Rectal smooth muscle tissue (tissue), 1 donor: ENCODE results near the gene ADTRP.

ENCODE experiments used
- H3K27ac ChIP-seq: one replicate; pipeline ENCODE4 v1.7.0; 2013; ENCODE audit warnings: low read depth, low read length, inconsistent platforms
- H3K27me3 ChIP-seq: one replicate; pipeline ENCODE4 v1.7.0; 2013; ENCODE audit warnings: low read length; ENCODE audit not compliant: control insufficient read depth, insufficient read depth
- H3K36me3 ChIP-seq: one replicate; pipeline ENCODE4 v1.7.0; 2013; ENCODE audit warnings: low read length; ENCODE audit not compliant: control insufficient read depth, insufficient read depth
- H3K4me1 ChIP-seq: one replicate; pipeline ENCODE4 v1.7.0; 2013; ENCODE audit warnings: low read length; ENCODE audit not compliant: control insufficient read depth, insufficient read depth
- H3K4me3 ChIP-seq: one replicate; pipeline ENCODE4 v1.7.0; 2013; ENCODE audit warnings: low read length
- H3K9ac ChIP-seq: one replicate; pipeline ENCODE4 v1.7.0; 2013; ENCODE audit warnings: low read length

ADTRP gene

DNA sequence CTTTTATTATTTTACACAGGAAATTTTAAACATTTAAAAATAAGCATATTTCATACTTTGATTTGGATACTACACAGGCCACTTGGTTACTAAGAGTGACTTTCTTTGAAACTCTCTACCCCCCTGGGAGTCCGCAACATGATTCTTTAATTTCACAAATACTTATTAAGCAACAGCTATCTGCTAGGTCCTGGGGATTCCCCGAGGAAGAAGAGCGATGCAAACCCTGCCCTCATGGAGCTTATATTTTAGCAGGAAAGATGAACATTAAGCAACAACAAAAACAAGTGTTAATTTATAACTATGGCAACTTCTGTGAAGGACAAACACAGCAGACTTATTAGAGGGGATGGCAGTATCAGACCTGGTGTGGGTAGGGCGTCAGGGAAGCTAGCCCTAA is 3.9 kb upstream of the ADTRP start:
- Histone ChIP-seq H3K36me3 (no peaks in the 10 kb centered on the region), H3K4me3 (no peak overlapping the region), H3K27ac (no peak overlapping the region), H3K27me3 (no peaks in the 10 kb centered on the region), H3K9ac (no peak overlapping the region), H3K4me1 (no peaks in the 10 kb centered on the region)

DNA sequence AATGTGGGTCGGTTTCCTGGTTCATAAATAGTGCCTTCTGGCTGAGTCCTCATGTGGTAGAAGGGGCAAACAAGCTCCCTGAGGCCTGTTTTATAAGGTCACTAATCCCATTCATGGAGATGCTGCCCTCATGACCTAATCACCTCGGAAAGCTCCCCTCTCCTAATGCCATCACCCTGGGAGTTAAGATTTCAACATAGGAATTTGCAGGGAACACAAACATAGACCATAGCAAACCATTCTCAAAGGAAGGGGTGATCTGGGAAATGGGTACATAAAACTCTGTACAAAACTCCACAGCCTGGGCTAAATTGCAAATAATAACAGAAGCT is 1.5 kb upstream of the ADTRP start:
- no peak overlapping the region for H3K27ac ChIP-seq
- H3K36me3 ChIP-seq = no peaks in the 10 kb centered on the region
- no peak overlapping the region for H3K9ac ChIP-seq
- no peaks in the 10 kb centered on the region for H3K4me1 ChIP-seq
- no peaks in the 10 kb centered on the region for H3K27me3 ChIP-seq
- H3K4me3 ChIP-seq = no peak overlapping the region

DNA sequence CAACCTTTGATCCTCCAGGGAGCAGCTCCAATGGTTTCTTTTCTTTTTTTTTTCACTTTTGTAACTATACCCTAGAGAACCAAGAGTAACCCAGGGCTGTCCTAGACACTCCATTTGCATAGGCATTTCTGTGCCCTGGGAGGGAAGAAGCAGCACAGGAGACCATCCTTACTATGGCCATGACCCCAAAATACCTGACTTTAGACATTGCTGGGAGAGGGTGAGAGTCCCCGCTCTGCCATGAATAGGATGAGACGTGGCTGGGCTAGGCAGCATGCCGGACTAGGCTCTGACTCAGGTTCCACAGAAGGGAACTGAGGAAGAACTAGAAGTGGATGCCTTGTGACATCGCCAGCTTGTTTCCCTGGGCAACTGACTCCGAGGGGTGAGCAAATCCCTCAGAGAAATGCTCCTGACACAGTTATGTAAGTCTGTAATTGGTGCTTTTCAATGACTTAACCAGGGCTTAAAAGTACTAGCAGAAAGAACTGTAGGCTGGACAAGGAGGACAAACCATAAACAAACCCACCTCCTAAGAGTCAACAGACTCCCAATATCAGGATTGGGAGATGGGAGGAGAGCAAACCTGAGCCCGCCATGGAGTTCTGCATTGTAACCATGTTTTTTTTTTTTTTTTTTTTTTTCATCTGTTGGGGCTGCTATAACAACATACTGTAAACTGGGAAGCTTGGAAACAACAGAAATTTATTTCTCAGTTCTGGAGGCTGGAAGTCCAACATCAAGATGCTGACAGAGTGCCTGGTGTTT is 910 bp upstream of the ADTRP start:
- no peak overlapping the region for H3K27ac ChIP-seq
- H3K36me3 ChIP-seq = no peaks in the 10 kb centered on the region
- no peak overlapping the region for H3K9ac ChIP-seq
- H3K27me3 ChIP-seq = no peaks in the 10 kb centered on the region
- H3K4me3 ChIP-seq = no peak overlapping the region
- H3K4me1 ChIP-seq = no peaks in the 10 kb centered on the region

DNA sequence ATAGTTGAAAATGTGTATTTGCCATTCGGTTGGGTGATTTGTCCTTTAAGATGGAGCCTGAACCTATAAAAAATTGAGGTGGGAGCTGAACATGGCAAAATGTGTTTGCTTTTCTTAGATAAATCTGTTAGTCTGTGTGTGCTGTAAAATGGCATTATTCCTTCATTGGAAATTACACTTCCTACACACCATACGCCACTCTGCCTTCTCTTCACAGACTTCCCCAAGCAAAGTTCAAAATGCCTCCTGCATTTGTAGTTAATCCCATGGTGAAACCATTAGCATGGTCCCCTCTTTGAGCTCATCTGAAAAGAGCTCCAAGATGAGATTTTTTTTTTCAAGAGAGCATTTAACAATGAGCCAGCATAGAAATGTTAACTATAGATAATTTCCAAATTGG is 567 bp downstream of the ADTRP start:
- no peaks in the 10 kb centered on the region for H3K4me1 ChIP-seq
- no peaks in the 10 kb centered on the region for H3K27me3 ChIP-seq
- no peak overlapping the region for H3K9ac ChIP-seq
- no peak overlapping the region for H3K27ac ChIP-seq
- H3K36me3 ChIP-seq = no peaks in the 10 kb centered on the region
- H3K4me3 ChIP-seq = no peak overlapping the region

DNA sequence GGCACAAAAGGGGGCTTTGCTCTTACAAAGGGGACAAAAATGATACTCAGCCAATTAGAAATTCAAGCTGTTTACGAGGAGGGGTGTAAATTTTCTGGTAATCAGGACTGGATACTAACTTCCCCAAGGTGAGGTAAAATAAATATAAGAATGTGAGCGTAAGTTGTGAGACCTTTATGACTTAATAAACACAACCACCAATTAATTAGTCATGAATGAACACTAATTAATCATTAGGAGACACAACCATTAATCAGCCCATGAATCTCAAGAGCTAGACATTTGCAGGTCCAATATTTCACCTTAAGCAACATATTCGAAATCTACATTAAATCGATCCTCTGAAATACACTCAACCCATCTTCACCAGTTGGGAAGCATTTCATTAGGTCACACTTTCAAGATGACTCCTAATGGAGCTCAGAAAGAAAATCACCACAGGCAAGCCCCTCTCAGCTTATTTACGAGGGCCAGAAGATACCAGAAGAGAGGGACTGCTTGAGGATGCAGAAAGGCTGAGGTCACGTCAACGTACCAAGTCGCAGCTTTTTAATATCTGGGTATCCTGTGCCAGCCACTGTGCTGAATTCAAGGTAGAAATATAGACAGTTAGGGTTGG is 2.7 kb downstream of the ADTRP start:
- Histone ChIP-seq H3K9ac (no peak overlapping the region), H3K4me1 (no peaks in the 10 kb centered on the region), H3K4me3 (no peak overlapping the region)

DNA sequence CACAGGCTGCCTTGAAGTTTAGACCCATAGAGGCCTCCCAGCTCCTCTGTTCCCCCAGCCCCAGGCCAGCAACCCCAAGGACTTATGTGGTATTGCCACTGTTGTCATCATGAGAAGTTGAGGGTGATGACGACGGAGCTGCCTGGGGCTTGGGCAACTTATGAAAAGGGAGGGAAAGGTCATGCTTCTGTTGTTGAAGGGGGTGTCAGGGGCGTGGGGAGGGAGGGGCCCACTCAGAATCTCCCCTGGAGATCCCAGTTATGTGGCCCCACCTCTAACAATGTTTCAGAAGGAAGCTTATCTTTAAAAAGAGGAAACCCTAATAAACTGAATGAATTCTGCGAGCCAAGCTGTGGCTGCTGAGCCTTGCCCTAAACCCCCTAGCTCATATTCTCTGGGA is 4.2 kb downstream of the ADTRP start:
- H3K27me3 ChIP-seq = no peaks in the 10 kb centered on the region
- H3K9ac ChIP-seq = no peak overlapping the region
- no peak overlapping the region for H3K27ac ChIP-seq
- H3K36me3 ChIP-seq = no peaks in the 10 kb centered on the region
- no peaks in the 10 kb centered on the region for H3K4me1 ChIP-seq
- H3K4me3 ChIP-seq = no peak overlapping the region

More for the DNA sequence above, 2.7 kb downstream of the ADTRP start:
- H3K36me3 ChIP-seq = no peaks in the 10 kb centered on the region
- H3K27ac ChIP-seq = no peak overlapping the region
- no peaks in the 10 kb centered on the region for H3K27me3 ChIP-seq

DNA sequence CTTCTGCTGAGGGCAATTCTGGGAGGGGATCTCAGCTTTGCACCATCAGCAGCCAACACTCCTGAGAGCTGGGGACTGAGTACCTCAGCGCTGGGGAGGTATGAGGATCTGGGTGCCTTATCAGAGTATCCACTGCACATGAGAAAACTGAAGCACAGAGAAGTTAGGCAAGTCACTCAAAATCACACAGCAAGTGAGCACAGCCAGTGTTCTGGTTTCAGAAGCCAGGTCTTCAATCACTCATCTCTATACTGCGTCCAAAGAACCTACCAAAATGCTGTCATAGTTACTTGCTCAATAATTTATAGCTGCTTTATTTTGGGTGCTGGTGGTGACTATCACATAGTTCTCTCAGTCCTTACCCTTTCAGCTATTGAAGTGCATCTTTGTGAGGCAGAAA is 5.0 kb downstream of the ADTRP start:
- H3K36me3 ChIP-seq = no peaks in the 10 kb centered on the region
- no peak overlapping the region for H3K4me3 ChIP-seq
- no peak overlapping the region for H3K9ac ChIP-seq
- H3K27ac ChIP-seq = no peak overlapping the region
- H3K27me3 ChIP-seq = no peaks in the 10 kb centered on the region
- no peaks in the 10 kb centered on the region for H3K4me1 ChIP-seq

DNA sequence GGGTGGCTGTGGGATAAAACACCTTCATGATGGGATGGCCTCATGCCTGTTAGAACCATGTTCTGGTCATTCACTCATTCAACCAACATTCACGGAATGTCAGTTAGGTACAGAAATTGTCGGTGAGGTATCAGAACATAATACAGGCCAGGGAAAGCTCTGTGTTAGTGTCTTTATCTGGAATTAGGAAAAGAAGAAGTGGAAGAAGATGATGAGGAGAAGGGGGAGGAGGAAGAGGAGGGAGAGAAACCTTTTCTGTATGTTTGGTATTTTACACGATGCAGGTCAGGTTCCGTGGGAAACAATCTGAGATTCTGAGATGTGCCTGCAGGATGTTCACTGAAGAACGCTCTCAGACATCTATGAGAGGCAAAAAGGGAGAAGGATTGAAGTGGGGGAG is 5.6 kb downstream of the ADTRP start:
- Histone ChIP-seq H3K4me1 (no peaks in the 10 kb centered on the region), H3K27ac (no peak overlapping the region), H3K27me3 (no peaks in the 10 kb centered on the region)

DNA sequence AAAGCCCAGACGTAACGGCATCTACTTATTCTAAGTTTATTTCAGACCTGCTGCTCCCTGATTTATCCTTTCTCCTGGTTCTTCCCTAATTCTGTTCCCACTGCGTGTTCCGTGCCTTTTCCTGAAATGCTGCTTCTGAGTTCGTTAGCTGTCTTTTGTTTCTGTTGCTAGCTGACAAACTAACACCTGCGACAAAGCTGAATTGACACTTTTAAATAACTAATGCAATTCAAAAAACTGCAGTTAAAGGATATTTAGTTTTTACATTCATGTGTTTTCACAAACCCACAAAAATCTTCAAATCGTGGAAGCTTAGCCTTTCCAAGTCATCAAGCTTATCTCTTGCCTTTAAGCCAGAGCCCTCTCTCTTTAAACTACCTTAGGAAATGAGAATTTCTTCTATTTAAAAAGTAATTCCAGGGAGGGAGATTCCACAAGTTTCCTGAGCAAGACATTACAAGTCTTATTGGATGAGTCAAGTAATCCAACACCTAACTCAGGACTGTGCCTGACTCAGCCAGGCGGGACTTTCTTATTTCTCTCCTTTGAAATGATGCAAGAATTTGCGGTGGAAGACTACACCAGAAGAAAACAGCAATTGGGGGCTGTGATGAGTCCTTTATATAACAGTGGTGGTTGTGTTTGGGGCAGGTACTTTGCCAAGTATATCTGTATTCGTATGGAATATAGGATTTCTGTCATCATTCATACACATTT is 6.3 kb downstream of the ADTRP start:
- no peaks in the 10 kb centered on the region for H3K27me3 ChIP-seq
- H3K27ac ChIP-seq = no peak overlapping the region
- no peak overlapping the region for H3K4me3 ChIP-seq
- H3K4me1 ChIP-seq = no peaks in the 10 kb centered on the region
- H3K36me3 ChIP-seq = no peaks in the 10 kb centered on the region
- H3K9ac ChIP-seq = no peak overlapping the region

More for the DNA sequence above, 5.6 kb downstream of the ADTRP start:
- H3K4me3 ChIP-seq = no peak overlapping the region
- H3K36me3 ChIP-seq = no peaks in the 10 kb centered on the region
- no peak overlapping the region for H3K9ac ChIP-seq

DNA sequence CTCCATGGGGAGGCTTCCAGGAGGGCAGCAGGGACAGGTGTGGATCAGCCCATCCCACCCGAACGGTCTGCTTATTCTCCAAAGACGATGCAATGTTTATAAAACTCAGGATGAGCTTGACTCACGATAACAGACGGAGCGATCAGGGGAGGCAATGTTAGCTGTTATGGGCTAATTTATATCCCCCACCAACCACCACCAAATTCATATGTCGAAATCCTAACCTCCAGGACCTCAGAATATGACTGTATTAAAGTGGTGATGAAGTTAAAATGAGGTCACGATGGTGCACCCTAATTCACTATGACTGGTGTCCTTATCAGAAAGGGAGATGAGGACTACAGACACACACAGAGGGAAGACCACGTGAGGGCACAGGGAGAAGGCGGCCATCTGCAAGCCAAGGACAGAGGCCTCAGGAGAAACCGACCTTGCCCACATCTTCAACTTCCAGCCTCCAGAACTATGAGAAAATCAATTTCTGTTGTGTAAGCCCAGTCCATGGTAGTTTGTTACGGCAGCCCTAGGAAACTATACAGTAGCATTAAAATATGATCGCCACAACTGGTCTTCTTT is 7.0 kb downstream of the ADTRP start:
- Histone ChIP-seq H3K27ac (peak overlapping the region; percentile 73), H3K9ac (no peak overlapping the region)

DNA sequence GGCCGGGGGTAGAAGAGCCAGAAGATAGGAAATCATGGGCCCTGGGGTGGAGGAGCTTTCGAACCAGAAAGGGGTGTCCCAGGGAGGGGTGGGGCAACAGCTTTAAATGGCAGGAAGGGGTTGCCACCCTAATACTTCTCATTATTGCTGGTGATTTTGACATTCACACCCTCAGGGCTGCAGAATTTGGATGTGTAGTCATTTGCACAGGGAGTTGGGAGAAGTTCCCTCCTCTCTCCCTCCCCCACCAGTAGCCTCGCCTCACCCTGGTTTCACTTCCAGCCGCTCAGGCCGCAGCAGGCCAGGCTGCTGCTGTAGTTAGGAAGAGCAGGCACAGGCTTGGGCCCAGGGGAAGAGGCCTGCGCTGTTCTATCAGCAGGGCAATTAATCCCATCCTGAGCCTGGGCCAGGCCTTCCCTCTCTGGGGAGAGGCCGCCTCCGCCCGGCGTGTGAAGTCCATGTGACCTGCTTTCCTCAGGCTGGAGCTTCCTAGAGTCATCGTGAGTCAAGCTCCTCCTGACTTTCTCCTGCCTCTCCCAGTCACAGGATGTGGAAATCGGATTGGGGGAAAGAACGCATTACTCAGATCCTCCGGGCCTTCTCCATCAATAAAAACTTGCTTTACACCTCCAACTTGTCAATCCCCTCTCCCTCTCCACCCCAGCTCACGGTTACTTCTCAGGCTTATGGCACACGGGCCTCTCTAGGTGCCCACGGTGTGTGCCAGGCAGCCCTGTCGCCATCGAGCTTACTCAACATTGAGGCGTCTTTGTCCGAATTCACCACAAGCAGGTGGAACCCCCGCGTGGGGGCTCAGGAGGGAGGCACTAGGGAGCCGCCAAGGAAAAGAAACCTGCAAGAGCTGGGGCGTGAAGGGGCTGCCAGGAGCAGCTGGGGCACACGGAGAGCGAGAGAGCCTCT is 7.8 kb downstream of the ADTRP start:
- no peak overlapping the region for H3K9ac ChIP-seq
- H3K4me3 ChIP-seq = no peak overlapping the region
- no peaks in the 10 kb centered on the region for H3K27me3 ChIP-seq
- H3K27ac ChIP-seq = peak overlapping the region; percentile 73
- H3K36me3 ChIP-seq = no peaks in the 10 kb centered on the region
- H3K4me1 ChIP-seq = peaks cover 8% of the 10 kb centered on the region

More for the DNA sequence above, 7.0 kb downstream of the ADTRP start:
- Histone ChIP-seq H3K27me3 (no peaks in the 10 kb centered on the region), H3K36me3 (no peaks in the 10 kb centered on the region), H3K4me3 (no peak overlapping the region), H3K4me1 (peaks cover 3% of the 10 kb centered on the region)
